ENCODE results near the gene UBE3A. TPM values are rescaled to one million over a fixed set of nuclear protein-coding genes. Genes with fewer than 3 reads are reported as not detected.

Gene UBE3A
- total RNA-seq, 1 experiment from 2014 or later = 67.6 TPM

- no peaks in the 10 kb centered on the region for H3K27me3 ChIP-seq (replicated peaks)
- no peak for DNase-seq (ENCODE audit: low read depth in 1 of 2, low spot score in 2 of 2)
- no peak overlapping the region for H3K4me3 ChIP-seq
Measured at GRCh38 chr15:25327686-25328085, 111.1 kb downstream of the UBE3A start.

GRCh38 chr15:25325187-25325586 lies 113.6 kb downstream of the UBE3A start:
- no peaks in the 10 kb centered on the region for H3K27me3 ChIP-seq (replicated peaks)
- H3K4me1 ChIP-seq (replicated peaks) = no peaks in the 10 kb centered on the region
- no peak overlapping the region for H3K4me3 ChIP-seq
- H3K27ac ChIP-seq = no peak overlapping the region
- peaks cover 2% of the 10 kb centered on the region; the same call in 1 of the 2 replicates for H3K9me3 ChIP-seq (replicated peaks)
- no peaks in the 10 kb centered on the region for H3K36me3 ChIP-seq
- no peak for DNase-seq (ENCODE audit: low read depth in 1 of 2, low spot score in 2 of 2)

More at GRCh38 chr15:25327686-25328085, 111.1 kb downstream of the UBE3A start:
- Histone ChIP-seq H3K36me3 (no peaks in the 10 kb centered on the region), H3K27ac (no peak overlapping the region), H3K4me1 (replicated peaks) (no peaks in the 10 kb centered on the region), H3K9me3 (replicated peaks) (no peaks in the 10 kb centered on the region)

GRCh38 chr15:25323420-25323819 lies 115.4 kb downstream of the UBE3A start:
- Histone ChIP-seq H3K9me3 (replicated peaks) (peaks cover 2% of the 10 kb centered on the region; the same call in 1 of the 2 replicates), H3K4me3 (no peak overlapping the region), H3K36me3 (no peaks in the 10 kb centered on the region), H3K4me1 (replicated peaks) (no peaks in the 10 kb centered on the region), H3K27ac (no peak overlapping the region), H3K27me3 (replicated peaks) (no peaks in the 10 kb centered on the region)
- DNase-seq (ENCODE audit: low read depth in 1 of 2, low spot score in 2 of 2) = no peak

GRCh38 chr15:25287823-25288222 lies 151.0 kb downstream of the UBE3A start:
- Histone ChIP-seq H3K27ac (no peak overlapping the region), H3K36me3 (no peaks in the 10 kb centered on the region), H3K9me3 (replicated peaks) (no peaks in the 10 kb centered on the region), H3K4me3 (no peak overlapping the region), H3K4me1 (replicated peaks) (no peaks in the 10 kb centered on the region), H3K27me3 (replicated peaks) (no peaks in the 10 kb centered on the region)
- DNase-seq (ENCODE audit: low read depth in 1 of 2, low spot score in 2 of 2) = no peak

Data from SJSA1 (cell line).